Epithelial cell of esophagus (primary cell): Measurements from ENCODE around the gene MALT1.

Experiments
- DNase-seq: peaks from one replicate; pipeline ENCODE4 v3.0.0; 2010; ENCODE audit warnings: low read depth
- H3K4me3 ChIP-seq: 2 replicates; pipeline ENCODE4 v1.5.1; 2011; ENCODE audit warnings: mild to moderate bottlenecking, low read length, control low read depth
- CTCF ChIP-seq: IDR thresholded peaks from 2 replicates; pipeline ENCODE4 v1.5.1; 2011; ENCODE audit warnings: low read depth, mild to moderate bottlenecking, low read length, control low read depth, inconsistent platforms; ENCODE audit not compliant: insufficient read depth; ENCODE audit errors: missing control alignments

The MALT1 gene

GRCh38 chr18:58671632-58672564 lies 633 bp downstream of the MALT1 start:
- peak; percentile 91 for DNase-seq
- no peak for TF ChIP-seq CTCF
- H3K4me3 ChIP-seq: peak overlapping the region; percentile 75

- TF ChIP-seq CTCF: no peak
- DNase-seq: no peak
- H3K4me3 ChIP-seq: no peak overlapping the region
Observed at GRCh38 chr18:58674159-58674558, 2.9 kb downstream of the MALT1 start.

GRCh38 chr18:58674863-58675472 lies 3.7 kb downstream of the MALT1 start:
- peak; percentile 22 for DNase-seq
- no peak overlapping the region for H3K4me3 ChIP-seq
- TF ChIP-seq CTCF: no peak

- DNase-seq: no peak
- H3K4me3 ChIP-seq: no peak overlapping the region
- TF ChIP-seq CTCF: no peak
Observed at GRCh38 chr18:58676270-58676669, 5.0 kb downstream of the MALT1 start.

- DNase-seq: peak; percentile 83
- no peak for TF ChIP-seq CTCF
- H3K4me3 ChIP-seq: no peak overlapping the region
Observed at GRCh38 chr18:58682429-58683069, 11.3 kb downstream of the MALT1 start.

GRCh38 chr18:58687871-58688308 lies 16.6 kb downstream of the MALT1 start:
- DNase-seq: no peak
- no peak overlapping the region for H3K4me3 ChIP-seq
- TF ChIP-seq CTCF: no peak
